ENCODE measurements around the gene SLC1A2. TPM values are rescaled to one million over a fixed set of nuclear protein-coding genes. Genes with fewer than 3 reads are reported as not detected.

The SLC1A2 gene
- total RNA-seq, 2 experiments from 2014 or later = 0.08 TPM; not detected in 1

DNA sequence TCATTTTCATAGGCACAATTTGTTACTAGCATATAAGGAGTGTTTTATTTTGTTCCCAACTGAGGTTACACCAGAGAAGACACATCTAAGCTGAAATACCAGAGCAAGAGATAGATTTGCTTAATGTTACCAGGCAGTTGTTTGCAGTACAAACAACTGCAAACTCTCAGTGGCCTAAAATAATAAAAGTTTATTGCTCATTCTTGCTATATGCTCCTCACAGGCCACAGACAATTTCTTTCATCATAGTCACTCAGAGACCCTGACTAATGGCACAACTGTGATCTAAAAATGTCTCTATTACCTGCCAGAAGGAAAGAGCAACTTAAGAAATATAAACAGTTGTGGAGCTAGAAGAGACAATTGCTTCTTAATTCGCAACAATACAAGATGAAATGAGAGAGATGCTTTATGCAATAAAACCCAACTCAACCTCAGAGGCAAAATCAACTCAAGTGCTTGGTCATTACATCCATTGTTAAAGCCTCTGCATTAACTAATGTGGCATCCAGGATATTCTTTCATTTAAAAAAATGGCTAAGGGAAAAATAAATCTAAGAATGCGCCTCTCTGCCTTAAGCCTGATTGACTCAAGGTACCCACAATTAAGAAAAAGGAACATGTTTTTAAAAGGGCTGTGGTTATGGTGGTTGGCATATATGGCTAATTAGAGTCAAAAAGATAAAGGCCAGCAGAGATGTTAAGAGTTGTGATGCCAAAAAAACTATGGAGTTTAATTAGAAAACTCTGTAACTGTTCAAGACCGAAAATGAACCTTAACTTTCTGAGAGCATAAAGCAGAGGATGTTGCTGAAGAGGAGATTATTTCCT is 176.7 kb downstream of the SLC1A2 start:
- H3K4me3 Mint-ChIP-seq = peak overlapping the region; percentile 5
- DNase-seq = no peak

DNA sequence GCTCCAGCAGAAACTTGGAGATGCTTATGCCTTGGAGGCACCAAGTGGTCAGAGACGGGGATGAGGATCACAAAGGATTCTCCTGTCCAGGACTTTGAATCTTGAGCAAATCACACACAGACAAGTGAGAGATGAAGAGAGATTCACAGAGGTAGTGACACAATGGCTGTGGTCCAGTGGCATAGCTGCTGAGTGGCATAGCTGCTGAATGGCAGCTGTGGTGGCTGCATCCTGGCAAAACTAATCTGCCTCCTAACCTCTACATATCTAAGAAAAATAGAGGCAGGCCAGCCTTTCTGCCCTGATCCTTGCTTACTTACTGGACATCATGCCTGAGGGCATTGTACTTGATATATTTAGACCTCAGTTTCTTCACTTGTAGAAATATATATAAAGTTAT is 177.8 kb downstream of the SLC1A2 start:
- H3K27me3 Mint-ChIP-seq = peaks cover 3% of the 10 kb centered on the region
- DNase-seq = no peak
- H3K4me3 Mint-ChIP-seq = no peak overlapping the region
- H3K4me1 Mint-ChIP-seq = peaks cover 80% of the 10 kb centered on the region
- peaks cover 12% of the 10 kb centered on the region for H3K36me3 Mint-ChIP-seq
- peaks cover 12% of the 10 kb centered on the region for H3K9me3 Mint-ChIP-seq
- H3K27ac Mint-ChIP-seq = no peak overlapping the region

More for the DNA sequence above, 176.7 kb downstream of the SLC1A2 start:
- Mint-ChIP-seq H3K27ac (peak overlapping the region; percentile 78), H3K4me1 (peaks cover 82% of the 10 kb centered on the region), H3K27me3 (peaks cover 3% of the 10 kb centered on the region), H3K36me3 (peaks cover 13% of the 10 kb centered on the region), H3K9me3 (peaks cover 12% of the 10 kb centered on the region)

DNA sequence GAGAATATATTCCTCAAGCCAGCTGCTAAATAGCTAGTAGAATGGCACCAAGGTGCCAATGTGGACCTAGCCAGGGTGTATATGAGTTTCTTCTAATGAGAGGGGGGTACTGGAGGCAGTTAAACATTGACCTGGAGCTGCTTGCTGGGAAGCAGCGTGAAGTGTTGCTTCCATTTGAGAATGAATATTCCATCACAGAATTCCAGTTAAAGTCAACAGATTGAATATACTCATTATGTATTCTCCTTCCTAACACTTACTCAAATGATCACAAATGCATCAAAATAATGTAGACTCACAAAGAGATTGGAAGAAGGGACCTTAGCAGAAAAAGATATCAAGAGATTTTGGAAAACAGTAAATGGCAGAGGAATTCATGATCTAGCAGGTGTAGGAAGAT is 178.3 kb downstream of the SLC1A2 start:
- H3K4me3 Mint-ChIP-seq = no peak overlapping the region
- H3K4me1 Mint-ChIP-seq = peaks cover 80% of the 10 kb centered on the region
- peaks cover 17% of the 10 kb centered on the region for H3K9me3 Mint-ChIP-seq
- DNase-seq = no peak
- no peak overlapping the region for H3K27ac Mint-ChIP-seq
- peaks cover 17% of the 10 kb centered on the region for H3K36me3 Mint-ChIP-seq
- H3K27me3 Mint-ChIP-seq = peaks cover 3% of the 10 kb centered on the region

DNA sequence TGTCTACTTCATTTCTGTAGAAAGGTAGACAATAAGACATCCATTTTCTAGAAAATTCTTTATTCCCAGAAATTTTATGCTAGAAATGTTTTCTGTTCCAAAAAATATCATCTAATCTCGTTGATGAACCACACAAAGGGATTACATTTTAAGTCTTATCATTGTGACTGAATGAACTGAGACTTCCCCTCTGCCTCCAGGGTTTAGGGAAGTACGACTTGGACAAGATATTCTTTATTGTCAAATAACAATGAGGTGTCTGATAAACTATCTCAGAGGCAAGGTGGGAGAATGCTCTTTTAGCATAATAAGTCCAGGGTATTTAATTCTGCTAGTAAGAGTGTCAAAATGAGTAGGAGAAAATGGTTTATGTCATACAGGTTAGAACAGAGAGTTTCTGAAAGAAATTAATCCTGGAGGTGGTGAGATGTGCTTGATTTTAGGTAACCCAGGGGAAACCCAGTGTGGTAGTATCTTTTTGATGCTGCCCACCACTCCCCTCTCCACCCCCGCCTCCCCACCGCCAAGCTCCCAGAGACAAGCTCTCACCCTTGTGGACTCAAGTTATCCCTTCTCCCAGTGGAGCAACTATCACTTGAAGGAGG is 179.8 kb downstream of the SLC1A2 start:
- Mint-ChIP-seq H3K27me3 (peaks cover 3% of the 10 kb centered on the region), H3K36me3 (peaks cover 28% of the 10 kb centered on the region), H3K27ac (no peak overlapping the region), H3K4me3 (no peak overlapping the region), H3K9me3 (peaks cover 23% of the 10 kb centered on the region), H3K4me1 (peaks cover 81% of the 10 kb centered on the region)
- DNase-seq = no peak

DNA sequence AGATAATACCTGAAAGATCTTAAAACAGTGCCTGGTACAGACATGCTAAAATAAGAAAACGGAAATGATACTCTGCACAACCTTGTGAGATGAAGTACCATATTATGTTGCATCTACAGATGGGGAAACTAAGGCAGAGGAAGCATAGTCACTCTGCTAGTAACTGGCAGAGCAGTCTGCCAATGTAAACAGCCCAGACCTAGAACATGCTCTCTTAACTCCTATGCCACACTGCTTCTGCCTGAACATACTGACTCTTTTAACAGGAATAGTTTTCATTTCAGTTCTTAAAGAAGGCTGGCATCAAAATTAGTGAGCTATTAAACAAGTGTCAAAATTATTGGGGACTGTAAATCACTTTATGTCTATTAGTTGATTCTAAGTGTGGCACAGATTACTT is 180.5 kb downstream of the SLC1A2 start:
- peaks cover 3% of the 10 kb centered on the region for H3K27me3 Mint-ChIP-seq
- peaks cover 31% of the 10 kb centered on the region for H3K36me3 Mint-ChIP-seq
- H3K27ac Mint-ChIP-seq = no peak overlapping the region
- no peak overlapping the region for H3K4me3 Mint-ChIP-seq
- H3K4me1 Mint-ChIP-seq = peaks cover 81% of the 10 kb centered on the region
- H3K9me3 Mint-ChIP-seq = peaks cover 24% of the 10 kb centered on the region
- no peak for DNase-seq

DNA sequence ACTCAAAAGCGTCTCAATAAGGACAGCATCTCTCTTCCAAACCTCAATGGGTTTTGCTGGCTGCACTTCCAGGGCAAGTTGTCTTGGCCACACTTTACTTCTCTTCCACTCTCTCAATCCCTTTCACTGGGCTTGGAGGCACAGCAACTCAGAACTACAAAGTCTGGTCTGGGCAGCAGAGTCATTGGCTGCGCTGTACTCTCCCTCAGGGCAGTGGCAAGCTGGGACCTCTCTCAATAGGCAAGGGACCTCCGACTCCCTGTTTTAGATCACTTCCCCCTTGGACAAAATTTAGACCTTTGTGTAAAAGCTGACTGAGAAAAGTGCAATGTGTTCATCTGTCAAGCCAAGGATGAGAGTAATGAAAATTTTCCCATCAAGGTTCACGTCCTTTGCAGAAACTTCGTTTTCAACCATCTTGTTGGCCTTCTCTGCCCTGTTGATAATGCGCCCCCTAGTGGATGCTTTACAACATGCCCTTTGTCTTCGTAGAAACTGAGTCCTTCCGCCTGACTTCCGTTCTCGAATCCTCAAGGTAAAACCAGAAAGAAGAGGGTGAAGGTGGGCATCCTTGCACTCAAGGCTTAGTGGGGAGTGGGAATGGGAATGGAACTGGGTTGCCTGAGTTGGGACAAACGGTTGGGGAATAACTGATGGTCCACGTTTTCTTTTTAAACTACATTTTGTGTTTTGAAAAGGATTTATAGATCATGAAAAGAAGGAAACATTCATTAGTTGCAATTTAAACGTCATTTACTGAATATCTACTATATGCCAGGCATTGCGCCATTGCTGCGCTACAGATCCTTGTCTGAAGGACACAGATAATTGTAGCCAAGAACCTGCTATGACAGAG is 181.3 kb downstream of the SLC1A2 start:
- Mint-ChIP-seq H3K4me3 (no peak overlapping the region), H3K27me3 (peaks cover 3% of the 10 kb centered on the region), H3K9me3 (peaks cover 28% of the 10 kb centered on the region), H3K36me3 (peaks cover 34% of the 10 kb centered on the region), H3K27ac (no peak overlapping the region), H3K4me1 (peaks cover 81% of the 10 kb centered on the region)
- peak; percentile 31 for DNase-seq

DNA sequence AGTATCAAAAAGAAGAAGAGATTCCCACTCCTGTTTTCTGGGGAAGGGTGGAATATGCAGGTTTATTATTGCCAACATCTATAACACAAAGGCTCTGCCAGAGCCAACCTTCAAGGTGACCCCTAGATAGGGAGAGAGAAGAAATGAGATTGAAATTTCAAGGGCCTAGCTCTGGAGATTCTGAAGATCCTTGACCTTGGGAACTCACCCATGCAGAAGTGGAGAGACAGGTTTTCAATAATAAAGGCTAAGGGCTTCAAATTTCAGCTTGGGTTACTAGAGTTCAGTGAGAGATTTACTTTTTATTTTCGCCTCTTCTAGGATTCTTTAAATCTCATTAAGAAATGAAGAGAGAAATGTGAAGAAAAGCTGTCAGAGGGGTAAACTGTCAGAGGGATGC is 182.0 kb downstream of the SLC1A2 start:
- H3K36me3 Mint-ChIP-seq = peaks cover 39% of the 10 kb centered on the region
- peaks cover 3% of the 10 kb centered on the region for H3K27me3 Mint-ChIP-seq
- H3K4me1 Mint-ChIP-seq = peaks cover 80% of the 10 kb centered on the region
- no peak for DNase-seq
- no peak overlapping the region for H3K4me3 Mint-ChIP-seq
- peaks cover 32% of the 10 kb centered on the region for H3K9me3 Mint-ChIP-seq
- H3K27ac Mint-ChIP-seq = no peak overlapping the region

DNA sequence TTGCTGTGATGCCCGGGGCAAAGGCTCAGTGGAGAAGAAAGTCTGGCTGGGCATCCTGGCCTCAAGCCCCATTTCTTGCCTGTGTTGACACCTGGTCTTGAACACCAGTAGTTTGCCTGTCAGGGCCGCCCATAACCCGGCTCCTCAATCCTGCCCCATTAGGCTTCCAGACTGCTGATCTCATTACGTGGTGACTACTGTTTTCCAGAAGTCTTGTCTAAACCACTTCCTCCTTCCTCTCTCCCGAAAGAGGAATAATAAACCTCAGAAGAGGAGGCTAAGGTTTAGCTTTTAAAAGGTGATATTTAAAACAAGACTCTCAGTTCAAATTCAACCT is 182.7 kb downstream of the SLC1A2 start:
- Mint-ChIP-seq H3K36me3 (peaks cover 46% of the 10 kb centered on the region), H3K27ac (peak overlapping the region; percentile 70), H3K4me1 (peaks cover 76% of the 10 kb centered on the region), H3K4me3 (no peak overlapping the region), H3K9me3 (peaks cover 34% of the 10 kb centered on the region), H3K27me3 (peaks cover 3% of the 10 kb centered on the region)
- DNase-seq = no peak

DNA sequence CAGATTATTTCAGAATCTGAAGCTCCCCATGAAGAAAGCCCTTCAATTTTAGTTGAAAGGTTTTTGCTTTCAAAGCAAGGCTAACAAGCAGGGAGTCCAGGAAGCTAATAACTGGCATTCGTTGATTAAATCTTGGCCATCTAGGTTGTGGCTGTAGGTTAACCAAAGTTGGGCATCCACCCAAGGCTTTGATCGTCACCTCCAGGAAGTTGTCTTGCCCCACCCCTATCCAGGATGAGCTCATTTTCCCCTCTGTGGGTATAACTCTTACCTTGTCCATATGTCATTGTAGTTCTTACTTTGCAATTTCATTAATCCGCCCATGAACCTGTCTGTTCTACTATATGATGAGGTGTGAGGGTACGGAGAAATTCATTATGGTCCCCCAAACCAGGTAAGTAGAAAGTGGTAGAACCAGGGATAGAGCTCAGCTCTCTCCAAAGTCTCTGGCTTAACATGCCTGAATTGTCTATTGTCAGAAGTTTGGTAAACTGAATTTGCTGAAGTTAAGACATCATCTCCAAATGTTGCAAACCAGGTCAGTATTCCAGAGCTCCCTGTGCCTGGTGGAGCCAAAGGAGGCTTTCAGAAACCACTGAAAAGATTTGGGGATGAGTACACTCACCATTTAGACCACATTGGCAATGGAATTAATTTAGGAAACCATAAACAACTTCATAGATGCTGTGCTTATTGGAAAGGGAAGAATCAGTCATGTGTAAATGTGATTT is 183.3 kb downstream of the SLC1A2 start:
- H3K4me1 Mint-ChIP-seq = peaks cover 71% of the 10 kb centered on the region
- peaks cover 35% of the 10 kb centered on the region for H3K9me3 Mint-ChIP-seq
- peaks cover 51% of the 10 kb centered on the region for H3K36me3 Mint-ChIP-seq
- peaks cover 3% of the 10 kb centered on the region for H3K27me3 Mint-ChIP-seq
- H3K27ac Mint-ChIP-seq = peak overlapping the region; percentile 70
- DNase-seq = peak; percentile 66
- H3K4me3 Mint-ChIP-seq = peak overlapping the region; percentile 7

DNA sequence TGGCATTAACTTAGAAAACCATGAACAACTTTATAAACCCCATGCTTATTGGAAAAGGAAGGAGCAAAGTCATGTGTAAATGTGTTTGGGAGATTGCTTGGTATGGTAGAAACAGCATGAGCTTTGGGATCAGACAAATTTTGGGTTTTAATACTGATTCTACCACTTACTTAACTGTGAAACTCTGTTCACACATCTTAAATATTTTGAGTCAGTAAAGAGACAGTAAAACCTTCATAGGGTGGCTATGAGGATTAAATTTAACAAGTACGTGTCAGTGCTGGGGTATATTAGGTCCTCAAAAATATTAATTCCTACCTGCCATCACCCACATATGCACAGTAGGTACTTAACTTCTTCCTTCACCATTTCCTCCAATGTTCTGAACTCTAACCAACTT is 183.9 kb downstream of the SLC1A2 start:
- peaks cover 69% of the 10 kb centered on the region for H3K4me1 Mint-ChIP-seq

DNA sequence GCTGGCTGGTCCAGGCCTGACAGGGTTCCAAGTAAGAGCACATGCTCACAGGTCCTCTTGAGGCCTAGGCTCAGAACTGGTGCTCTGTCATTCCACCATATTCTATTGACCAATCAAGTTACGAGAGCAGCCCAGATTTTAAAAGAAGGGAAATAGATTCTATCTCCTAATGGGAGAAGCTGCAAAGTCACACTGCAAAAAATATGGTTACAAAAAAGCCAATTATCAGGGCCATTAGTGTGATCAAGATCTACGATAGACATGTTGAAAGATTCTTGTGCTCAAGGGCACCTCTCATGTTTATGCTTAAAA is 184.2 kb downstream of the SLC1A2 start:
- Mint-ChIP-seq H3K27me3 (peaks cover under 1% of the 10 kb centered on the region), H3K27ac (peak overlapping the region; percentile 30), H3K4me3 (no peak overlapping the region), H3K4me1 (peaks cover 67% of the 10 kb centered on the region), H3K36me3 (peaks cover 61% of the 10 kb centered on the region), H3K9me3 (peaks cover 39% of the 10 kb centered on the region)
- no peak for DNase-seq

More for the DNA sequence above, 183.9 kb downstream of the SLC1A2 start:
- H3K36me3 Mint-ChIP-seq = peaks cover 58% of the 10 kb centered on the region
- no peak for DNase-seq
- peaks cover 39% of the 10 kb centered on the region for H3K9me3 Mint-ChIP-seq
- H3K27me3 Mint-ChIP-seq = peaks cover 3% of the 10 kb centered on the region
- peak overlapping the region; percentile 70 for H3K27ac Mint-ChIP-seq
- H3K4me3 Mint-ChIP-seq = no peak overlapping the region

DNA sequence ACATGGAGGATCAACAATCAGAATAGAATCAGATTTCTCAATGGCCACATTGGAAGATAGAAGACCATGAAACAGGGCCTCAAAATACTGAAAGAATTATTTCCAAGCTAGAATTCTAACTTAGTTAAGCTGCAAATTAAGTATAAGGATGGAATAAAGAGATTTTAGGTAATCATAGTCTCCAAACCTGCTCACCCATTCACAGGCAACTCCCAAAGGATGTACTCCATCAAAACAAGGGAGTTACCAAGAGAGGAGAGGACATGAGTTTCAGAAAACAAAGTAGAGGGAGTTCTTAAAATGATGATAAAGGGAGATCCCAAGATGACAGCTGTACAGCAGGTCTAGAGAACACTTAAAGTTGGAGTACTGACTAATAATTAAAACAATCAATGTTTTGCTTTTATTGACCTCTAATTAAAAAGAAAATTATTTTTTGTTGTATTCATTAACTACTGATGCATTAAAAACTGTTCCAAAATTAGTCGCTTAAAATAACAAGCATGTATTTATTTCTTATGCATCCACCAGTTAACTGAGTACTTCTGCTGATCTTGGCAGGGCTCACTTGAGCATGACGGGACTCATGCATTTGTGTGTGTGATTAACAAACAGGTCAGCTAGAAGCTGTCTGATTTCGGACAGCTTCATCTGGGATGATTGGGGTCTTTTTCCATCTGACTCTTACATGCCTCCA is 184.8 kb downstream of the SLC1A2 start:
- Mint-ChIP-seq H3K9me3 (peaks cover 38% of the 10 kb centered on the region), H3K27me3 (no peaks in the 10 kb centered on the region), H3K27ac (peak overlapping the region; percentile 35), H3K4me1 (peaks cover 62% of the 10 kb centered on the region), H3K4me3 (no peak overlapping the region), H3K36me3 (peaks cover 66% of the 10 kb centered on the region)
- no peak for DNase-seq

DNA sequence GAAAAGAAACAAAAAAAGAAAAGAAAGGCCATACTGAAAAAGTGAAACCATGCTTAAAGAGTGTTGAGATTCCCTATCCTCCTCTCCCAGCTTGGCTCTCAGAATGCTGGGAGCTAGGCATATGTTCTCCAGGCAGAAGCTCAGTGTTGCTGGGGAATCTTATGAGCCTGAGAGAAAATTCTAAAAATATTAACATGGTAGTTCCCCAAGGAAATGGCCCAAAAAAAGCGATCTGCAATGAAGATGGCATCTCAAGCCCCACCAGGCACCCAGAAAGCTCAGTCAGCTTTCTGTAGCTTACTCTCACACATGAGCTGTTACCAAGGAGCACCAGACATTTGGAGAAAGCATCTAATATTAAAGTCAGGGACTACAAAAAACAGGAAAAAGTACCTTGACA is 185.8 kb downstream of the SLC1A2 start:
- Mint-ChIP-seq H3K4me3 (no peak overlapping the region), H3K27ac (peak overlapping the region; percentile 31), H3K4me1 (peaks cover 56% of the 10 kb centered on the region), H3K27me3 (no peaks in the 10 kb centered on the region), H3K36me3 (peaks cover 77% of the 10 kb centered on the region), H3K9me3 (peaks cover 37% of the 10 kb centered on the region)
- DNase-seq = no peak

DNA sequence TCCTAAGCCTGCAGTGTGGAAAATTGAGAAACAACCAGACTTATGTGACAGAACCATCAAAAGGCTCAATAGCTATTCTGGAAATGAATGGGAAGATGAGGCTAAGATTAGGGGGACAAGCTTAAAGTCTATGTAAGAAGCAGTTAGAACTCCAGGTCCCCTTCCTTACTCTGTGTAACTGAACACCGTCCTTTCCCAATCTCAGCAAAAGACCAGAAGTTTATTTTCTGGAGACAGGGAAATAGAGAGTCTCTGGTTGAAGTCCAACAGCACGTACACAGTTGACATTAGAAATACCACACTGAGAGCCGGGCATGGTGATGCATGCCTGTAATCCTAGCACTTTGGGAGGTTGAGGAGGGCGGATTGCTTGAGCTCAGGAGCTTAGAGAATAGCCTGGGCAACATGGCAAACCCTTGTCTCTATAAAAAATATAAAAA is 186.4 kb downstream of the SLC1A2 start:
- Mint-ChIP-seq H3K4me3 (no peak overlapping the region), H3K27me3 (no peaks in the 10 kb centered on the region), H3K27ac (peak overlapping the region; percentile 54), H3K36me3 (peaks cover 81% of the 10 kb centered on the region), H3K9me3 (peaks cover 37% of the 10 kb centered on the region), H3K4me1 (peaks cover 51% of the 10 kb centered on the region)
- no peak for DNase-seq
